ENCODE measurements around the gene DNAH3.
A peak's percentile ranks its signal among the peaks of the same experiment; 100 is the strongest.

The DNAH3 gene

GRCh38 chr16:20920799-20921198 lies 229.8 kb downstream of the DNAH3 start:
- DNase-seq = no peak
- in situ Hi-C loops (cut with HindIII; ENCODE audit: low pct_ligation_motif_present, low sequenced_read_pairs) = no loop called here
- TF ChIP-seq CTCF (IDR thresholded peaks at IDR 0.05; ENCODE audit: low read depth, low read length, missing control alignments) = no peak

DNA sequence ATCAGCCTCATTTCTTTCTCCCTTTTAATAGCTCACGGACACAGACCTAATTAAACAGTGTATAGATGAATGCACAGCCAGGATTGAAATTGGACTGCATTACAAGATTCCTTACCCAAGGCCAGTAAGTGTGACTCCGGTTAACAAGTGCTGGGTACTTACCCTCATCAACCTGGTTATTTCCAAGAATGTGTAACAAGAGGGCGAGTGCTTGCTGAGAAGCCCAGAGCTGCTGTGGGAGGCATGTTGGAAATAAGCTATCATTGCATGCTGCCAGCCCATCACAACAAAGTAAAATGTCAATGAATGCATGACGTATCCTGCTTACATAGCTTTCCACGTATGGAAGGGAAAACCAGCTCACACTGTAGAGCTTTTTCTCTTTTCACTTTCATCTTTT lies 230.6 kb downstream of the DNAH3 start:
- no peak overlapping the region for H3K4me3 ChIP-seq (ENCODE audit: low read depth, low read length)
- no peak overlapping the region for H3K27ac ChIP-seq
- no peaks in the 10 kb centered on the region for H3K36me3 ChIP-seq (replicated peaks)
- no peaks in the 10 kb centered on the region for H3K27me3 ChIP-seq (replicated peaks)
- no peak for DNase-seq
- TF ChIP-seq CTCF (IDR thresholded peaks at IDR 0.05; ENCODE audit: low read depth, low read length, missing control alignments) = no peak
- in situ Hi-C loops (cut with HindIII; ENCODE audit: low pct_ligation_motif_present, low sequenced_read_pairs) = no loop called here

More at GRCh38 chr16:20920799-20921198, 229.8 kb downstream of the DNAH3 start:
- no peak overlapping the region for H3K4me3 ChIP-seq (ENCODE audit: low read depth, low read length)
- H3K27ac ChIP-seq = no peak overlapping the region
- no peaks in the 10 kb centered on the region for H3K27me3 ChIP-seq (replicated peaks)
- no peaks in the 10 kb centered on the region for H3K36me3 ChIP-seq (replicated peaks)

DNA sequence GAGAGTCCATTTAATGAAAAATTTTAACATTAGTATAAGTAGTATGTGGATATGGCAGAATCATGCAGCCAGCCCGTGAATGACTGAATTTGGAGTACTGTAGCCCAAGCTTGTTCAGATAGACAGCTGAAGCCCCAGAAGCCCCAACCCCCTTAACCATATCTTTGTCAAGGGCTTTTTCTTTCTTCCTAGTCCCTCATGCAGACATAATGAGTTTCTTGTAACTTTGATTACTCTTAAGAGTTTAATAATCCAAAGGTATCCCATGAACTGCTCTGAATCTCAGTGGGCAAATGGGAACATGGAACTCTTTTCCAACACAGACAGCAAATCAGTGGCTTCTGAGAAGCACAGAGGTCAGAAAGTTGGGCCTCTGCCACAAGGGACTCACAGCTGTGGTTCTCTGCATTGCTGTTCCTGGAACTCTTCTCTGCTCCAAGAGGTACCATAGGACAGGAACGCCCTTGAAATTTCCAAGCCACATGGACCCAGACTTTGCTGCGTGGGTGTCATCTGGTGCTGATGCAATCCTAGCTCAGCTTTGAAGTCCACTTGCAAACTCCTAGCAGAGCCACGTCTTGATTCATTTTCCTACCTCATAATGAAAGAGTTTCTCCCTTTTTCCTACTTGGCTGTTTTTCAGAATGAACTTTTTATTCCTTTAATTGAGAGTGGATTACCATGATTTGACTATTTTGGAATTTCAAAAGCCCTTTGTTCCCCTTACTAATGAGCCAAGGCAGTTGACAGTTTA lies 232.0 kb downstream of the DNAH3 start:
- in situ Hi-C loops (cut with HindIII; ENCODE audit: low pct_ligation_motif_present, low sequenced_read_pairs) = no loop called here
- no peak for DNase-seq
- no peak overlapping the region for H3K27ac ChIP-seq
- H3K27me3 ChIP-seq (replicated peaks) = no peaks in the 10 kb centered on the region
- H3K4me3 ChIP-seq (ENCODE audit: low read depth, low read length) = no peak overlapping the region
- no peak for TF ChIP-seq CTCF (IDR thresholded peaks at IDR 0.05; ENCODE audit: low read depth, low read length, missing control alignments)
- H3K36me3 ChIP-seq (replicated peaks) = no peaks in the 10 kb centered on the region

- H3K27me3 ChIP-seq (replicated peaks) = no peaks in the 10 kb centered on the region
- H3K4me3 ChIP-seq (ENCODE audit: low read depth, low read length) = no peak overlapping the region
- H3K36me3 ChIP-seq (replicated peaks) = no peaks in the 10 kb centered on the region
- DNase-seq = no peak
- TF ChIP-seq CTCF (IDR thresholded peaks at IDR 0.05; ENCODE audit: low read depth, low read length, missing control alignments) = no peak
- no peak overlapping the region for H3K27ac ChIP-seq
- in situ Hi-C loops (cut with HindIII; ENCODE audit: low pct_ligation_motif_present, low sequenced_read_pairs) = no loop called here
Observed at GRCh38 chr16:20916942-20917341, 233.7 kb downstream of the DNAH3 start.

DNA sequence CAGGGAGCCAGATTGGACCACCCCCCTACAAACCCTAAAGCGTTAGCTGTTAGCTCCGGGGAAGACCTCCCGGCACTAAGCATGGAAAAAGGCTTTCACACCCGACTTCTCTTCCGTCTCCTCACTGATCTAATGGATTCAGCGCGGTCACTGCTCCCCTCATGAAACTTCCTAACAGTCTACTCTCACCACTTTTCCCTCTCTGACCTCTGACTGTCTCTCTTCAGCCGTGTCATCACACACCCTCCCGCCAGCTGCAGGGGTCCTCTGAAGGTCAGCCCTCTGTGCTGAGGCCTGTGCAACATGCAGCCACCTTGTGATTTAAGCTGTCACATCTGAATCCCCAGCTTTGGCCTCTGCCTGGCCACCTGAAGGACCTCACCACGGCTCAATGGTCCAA lies 234.4 kb downstream of the DNAH3 start:
- no peak for DNase-seq
- Histone ChIP-seq H3K27ac (no peak overlapping the region), H3K36me3 (replicated peaks) (no peaks in the 10 kb centered on the region), H3K27me3 (replicated peaks) (no peaks in the 10 kb centered on the region), H3K4me3 (ENCODE audit: low read depth, low read length) (no peak overlapping the region)
- in situ Hi-C loops (cut with HindIII; ENCODE audit: low pct_ligation_motif_present, low sequenced_read_pairs) = no loop called here
- no peak for TF ChIP-seq CTCF (IDR thresholded peaks at IDR 0.05; ENCODE audit: low read depth, low read length, missing control alignments)

DNA sequence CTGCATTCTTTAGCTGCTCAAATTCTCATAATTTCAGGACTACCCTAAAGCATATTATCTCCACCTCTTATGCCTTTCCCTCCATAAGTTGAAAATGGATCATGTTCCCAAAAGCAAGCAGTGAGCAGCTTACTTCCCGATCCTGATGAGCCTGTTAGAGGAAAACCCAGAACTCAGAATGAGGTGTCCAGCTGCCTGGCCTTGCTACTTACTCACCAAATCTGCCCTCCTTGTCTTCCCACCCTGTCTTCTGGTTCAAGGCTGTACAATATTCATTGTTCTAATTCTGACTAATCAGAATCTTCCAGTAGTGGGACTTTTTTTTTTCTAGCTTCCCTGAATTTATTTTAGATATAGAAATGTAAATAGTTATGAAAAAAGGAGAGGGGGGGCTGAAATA lies 239.3 kb downstream of the DNAH3 start:
- Histone ChIP-seq H3K36me3 (replicated peaks) (no peaks in the 10 kb centered on the region), H3K4me3 (ENCODE audit: low read depth, low read length) (no peak overlapping the region), H3K27ac (peak overlapping the region; percentile 92), H3K27me3 (replicated peaks) (no peaks in the 10 kb centered on the region)
- in situ Hi-C loops (cut with HindIII; ENCODE audit: low pct_ligation_motif_present, low sequenced_read_pairs) = no loop called here
- DNase-seq = peak; percentile 43
- TF ChIP-seq CTCF (IDR thresholded peaks at IDR 0.05; ENCODE audit: low read depth, low read length, missing control alignments) = no peak

Data from brain microvascular endothelial cell (primary cell).